ENCODE results near the gene IER5.

IER5 gene

DNA sequence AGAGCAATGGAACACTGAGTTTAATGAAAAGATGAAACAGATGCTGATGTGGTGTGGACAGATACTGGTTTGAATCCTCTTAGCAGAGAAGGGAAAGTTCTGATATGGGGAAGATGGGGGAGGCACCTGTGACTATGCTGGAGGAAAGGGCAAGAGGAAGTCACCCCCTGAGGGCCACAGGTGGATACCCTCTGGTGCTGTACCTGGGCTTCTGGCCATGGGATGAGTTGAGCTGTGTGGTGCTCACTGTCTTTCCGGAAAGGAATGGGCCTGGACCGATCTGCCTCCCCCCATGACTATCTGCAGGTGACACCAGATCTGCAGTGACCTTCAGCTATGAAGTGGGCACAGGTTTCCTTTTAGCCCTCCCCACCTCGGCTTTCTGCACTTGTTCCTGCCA lies 52.4 kb downstream of the IER5 start:
- no peak for ATAC-seq
- TF ChIP-seq ZFP30 (CRISPR knock-in tag; IDR thresholded peaks at IDR 0.05) (no peak), TCF4 (CRISPR knock-in tag; IDR thresholded peaks at IDR 0.05; ENCODE audit: borderline replicate concordance) (no peak), ZFP3 (CRISPR knock-in tag; IDR thresholded peaks at IDR 0.05) (no peak), ZNF8 (CRISPR knock-in tag; IDR thresholded peaks at IDR 0.05) (no peak), OSR1 (CRISPR knock-in tag; IDR thresholded peaks at IDR 0.05) (no peak), ARNTL (CRISPR knock-in tag; IDR thresholded peaks at IDR 0.05; ENCODE audit: borderline replicate concordance, low read depth) (no peak), ZC3H10 (CRISPR knock-in tag; IDR thresholded peaks at IDR 0.05) (no peak), ZNF565 (CRISPR knock-in tag; conservative IDR thresholded peaks at IDR 0.05; ENCODE audit: low read depth) (no peak), ZNF70 (CRISPR knock-in tag; IDR thresholded peaks at IDR 0.05) (no peak), TOX (CRISPR knock-in tag; IDR thresholded peaks at IDR 0.05; ENCODE audit: borderline replicate concordance) (no peak), CSDC2 (CRISPR knock-in tag; IDR thresholded peaks at IDR 0.05) (no peak)
- TF ChIP-seq, protein P1, sequence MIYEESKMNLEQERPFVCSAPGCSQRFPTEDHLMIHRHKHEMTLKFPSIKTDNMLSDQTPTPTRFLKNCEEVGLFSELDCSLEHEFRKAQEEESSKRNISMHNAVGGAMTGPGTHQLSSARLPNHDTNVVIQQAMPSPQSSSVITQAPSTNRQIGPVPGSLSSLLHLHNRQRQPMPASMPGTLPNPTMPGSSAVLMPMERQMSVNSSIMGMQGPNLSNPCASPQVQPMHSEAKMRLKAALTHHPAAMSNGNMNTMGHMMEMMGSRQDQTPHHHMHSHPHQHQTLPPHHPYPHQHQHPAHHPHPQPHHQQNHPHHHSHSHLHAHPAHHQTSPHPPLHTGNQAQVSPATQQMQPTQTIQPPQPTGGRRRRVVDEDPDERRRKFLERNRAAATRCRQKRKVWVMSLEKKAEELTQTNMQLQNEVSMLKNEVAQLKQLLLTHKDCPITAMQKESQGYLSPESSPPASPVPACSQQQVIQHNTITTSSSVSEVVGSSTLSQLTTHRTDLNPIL (CRISPR knock-in tag; IDR thresholded peaks at IDR 0.05; ENCODE audit: low read depth): no peak

DNA sequence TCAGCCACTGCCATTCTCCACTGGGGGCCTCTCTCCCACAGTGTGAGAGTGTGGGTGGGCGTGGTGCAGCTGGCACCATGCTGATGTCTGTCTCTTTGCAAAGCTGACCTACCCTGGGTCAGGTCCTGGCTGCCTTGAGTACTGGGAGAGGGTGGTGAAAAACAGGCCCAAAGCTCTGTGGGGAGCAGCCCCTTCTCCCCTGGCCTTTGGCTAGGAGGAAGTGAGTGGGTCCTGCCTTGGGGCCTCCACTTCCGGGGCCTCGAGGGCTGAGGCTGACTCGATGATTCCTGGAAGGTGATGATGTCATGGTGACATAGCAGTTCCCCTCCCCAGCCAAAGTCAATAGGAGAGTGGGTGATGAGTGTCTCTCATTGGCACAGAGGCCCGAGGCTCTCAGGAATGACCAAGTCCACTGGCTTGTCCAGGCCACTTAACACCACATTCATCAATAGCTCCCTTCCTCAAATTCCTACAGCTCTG lies 53.0 kb downstream of the IER5 start:
- TF ChIP-seq, protein P2, sequence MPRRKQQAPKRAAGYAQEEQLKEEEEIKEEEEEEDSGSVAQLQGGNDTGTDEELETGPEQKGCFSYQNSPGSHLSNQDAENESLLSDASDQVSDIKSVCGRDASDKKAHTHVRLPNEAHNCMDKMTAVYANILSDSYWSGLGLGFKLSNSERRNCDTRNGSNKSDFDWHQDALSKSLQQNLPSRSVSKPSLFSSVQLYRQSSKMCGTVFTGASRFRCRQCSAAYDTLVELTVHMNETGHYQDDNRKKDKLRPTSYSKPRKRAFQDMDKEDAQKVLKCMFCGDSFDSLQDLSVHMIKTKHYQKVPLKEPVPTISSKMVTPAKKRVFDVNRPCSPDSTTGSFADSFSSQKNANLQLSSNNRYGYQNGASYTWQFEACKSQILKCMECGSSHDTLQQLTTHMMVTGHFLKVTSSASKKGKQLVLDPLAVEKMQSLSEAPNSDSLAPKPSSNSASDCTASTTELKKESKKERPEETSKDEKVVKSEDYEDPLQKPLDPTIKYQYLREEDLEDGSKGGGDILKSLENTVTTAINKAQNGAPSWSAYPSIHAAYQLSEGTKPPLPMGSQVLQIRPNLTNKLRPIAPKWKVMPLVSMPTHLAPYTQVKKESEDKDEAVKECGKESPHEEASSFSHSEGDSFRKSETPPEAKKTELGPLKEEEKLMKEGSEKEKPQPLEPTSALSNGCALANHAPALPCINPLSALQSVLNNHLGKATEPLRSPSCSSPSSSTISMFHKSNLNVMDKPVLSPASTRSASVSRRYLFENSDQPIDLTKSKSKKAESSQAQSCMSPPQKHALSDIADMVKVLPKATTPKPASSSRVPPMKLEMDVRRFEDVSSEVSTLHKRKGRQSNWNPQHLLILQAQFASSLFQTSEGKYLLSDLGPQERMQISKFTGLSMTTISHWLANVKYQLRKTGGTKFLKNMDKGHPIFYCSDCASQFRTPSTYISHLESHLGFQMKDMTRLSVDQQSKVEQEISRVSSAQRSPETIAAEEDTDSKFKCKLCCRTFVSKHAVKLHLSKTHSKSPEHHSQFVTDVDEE (CRISPR knock-in tag; IDR thresholded peaks at IDR 0.05): no peak
- no peak for TF ChIP-seq ZC3H10 (CRISPR knock-in tag; IDR thresholded peaks at IDR 0.05)
- no peak for TF ChIP-seq ZNF70 (CRISPR knock-in tag; IDR thresholded peaks at IDR 0.05)
- no peak for TF ChIP-seq ARNTL (CRISPR knock-in tag; IDR thresholded peaks at IDR 0.05; ENCODE audit: borderline replicate concordance, low read depth)
- TF ChIP-seq ZNF8 (CRISPR knock-in tag; IDR thresholded peaks at IDR 0.05): no peak
- no peak for TF ChIP-seq TCF4 (CRISPR knock-in tag; IDR thresholded peaks at IDR 0.05; ENCODE audit: borderline replicate concordance)
- no peak for TF ChIP-seq ISL1 (CRISPR knock-in tag; IDR thresholded peaks at IDR 0.05)
- TF ChIP-seq, protein P1 (CRISPR knock-in tag; IDR thresholded peaks at IDR 0.05; ENCODE audit: low read depth): no peak
- TF ChIP-seq, protein P3, sequence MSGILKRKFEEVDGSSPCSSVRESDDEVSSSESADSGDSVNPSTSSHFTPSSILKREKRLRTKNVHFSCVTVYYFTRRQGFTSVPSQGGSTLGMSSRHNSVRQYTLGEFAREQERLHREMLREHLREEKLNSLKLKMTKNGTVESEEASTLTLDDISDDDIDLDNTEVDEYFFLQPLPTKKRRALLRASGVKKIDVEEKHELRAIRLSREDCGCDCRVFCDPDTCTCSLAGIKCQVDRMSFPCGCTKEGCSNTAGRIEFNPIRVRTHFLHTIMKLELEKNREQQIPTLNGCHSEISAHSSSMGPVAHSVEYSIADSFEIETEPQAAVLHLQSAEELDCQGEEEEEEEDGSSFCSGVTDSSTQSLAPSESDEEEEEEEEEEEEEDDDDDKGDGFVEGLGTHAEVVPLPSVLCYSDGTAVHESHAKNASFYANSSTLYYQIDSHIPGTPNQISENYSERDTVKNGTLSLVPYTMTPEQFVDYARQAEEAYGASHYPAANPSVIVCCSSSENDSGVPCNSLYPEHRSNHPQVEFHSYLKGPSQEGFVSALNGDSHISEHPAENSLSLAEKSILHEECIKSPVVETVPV (CRISPR knock-in tag; IDR thresholded peaks at IDR 0.05): no peak
- TF ChIP-seq, protein P4, sequence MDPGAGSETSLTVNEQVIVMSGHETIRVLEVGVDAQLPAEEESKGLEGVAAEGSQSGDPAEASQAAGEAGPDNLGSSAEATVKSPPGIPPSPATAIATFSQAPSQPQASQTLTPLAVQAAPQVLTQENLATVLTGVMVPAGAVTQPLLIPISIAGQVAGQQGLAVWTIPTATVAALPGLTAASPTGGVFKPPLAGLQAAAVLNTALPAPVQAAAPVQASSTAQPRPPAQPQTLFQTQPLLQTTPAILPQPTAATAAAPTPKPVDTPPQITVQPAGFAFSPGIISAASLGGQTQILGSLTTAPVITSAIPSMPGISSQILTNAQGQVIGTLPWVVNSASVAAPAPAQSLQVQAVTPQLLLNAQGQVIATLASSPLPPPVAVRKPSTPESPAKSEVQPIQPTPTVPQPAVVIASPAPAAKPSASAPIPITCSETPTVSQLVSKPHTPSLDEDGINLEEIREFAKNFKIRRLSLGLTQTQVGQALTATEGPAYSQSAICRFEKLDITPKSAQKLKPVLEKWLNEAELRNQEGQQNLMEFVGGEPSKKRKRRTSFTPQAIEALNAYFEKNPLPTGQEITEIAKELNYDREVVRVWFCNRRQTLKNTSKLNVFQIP (CRISPR knock-in tag; IDR thresholded peaks at IDR 0.05; ENCODE audit: borderline replicate concordance, low read depth): no peak
- no peak for TF ChIP-seq ZNF565 (CRISPR knock-in tag; conservative IDR thresholded peaks at IDR 0.05; ENCODE audit: low read depth)
- no peak for TF ChIP-seq TOX (CRISPR knock-in tag; IDR thresholded peaks at IDR 0.05; ENCODE audit: borderline replicate concordance)
- TF ChIP-seq ZFP30 (CRISPR knock-in tag; IDR thresholded peaks at IDR 0.05): no peak
- no peak for TF ChIP-seq RARB (CRISPR knock-in tag; IDR thresholded peaks at IDR 0.05)
- TF ChIP-seq OSR1 (CRISPR knock-in tag; IDR thresholded peaks at IDR 0.05): no peak
- no peak for TF ChIP-seq CSDC2 (CRISPR knock-in tag; IDR thresholded peaks at IDR 0.05)
- TF ChIP-seq BACH2 (CRISPR knock-in tag; IDR thresholded peaks at IDR 0.05; ENCODE audit: borderline replicate concordance): no peak
- TF ChIP-seq ZFP3 (CRISPR knock-in tag; IDR thresholded peaks at IDR 0.05): no peak
- ATAC-seq: peak; percentile 4; the same call in 2 of the 3 replicates

Data from SK-N-SH treated with all-trans-retinoic acid at 6 μM for 48 hours (cell line).